A549 (cell line): ENCODE results near the gene TMEM95. TPM values are rescaled to one million over a fixed set of nuclear protein-coding genes. Genes with fewer than 3 reads are reported as not detected.

Source experiments
- ATAC-seq, 2 experiments: fragments of 200-7000 bp in 1 of 2; fragments of >200 bp in 1 of 2; cut with Nextera tagmentation in 1 of 2; cut with Tn5 transposase in 1 of 2; 3 replicates each; pipeline versions ENCODE4 v1.8.0 to v1.9.1; 2018 to 2020; ENCODE audit warnings: mild to moderate bottlenecking in 1 of 2, moderate library complexity in 1 of 2
- CTCF ChIA-PET: fragments of 300-600 bp; sonication (Branson Sonifier 250); formaldehyde crosslinking; extraction: SDS; loops from one replicate; lab custom pipeline; 2021; ENCODE audit warnings: antibody characterized with exemption, inconsistent platforms; lab: Yijun Ruan, JAX
- POLR2A ChIA-PET: fragments of 350-600 bp; formaldehyde crosslinking; extraction: SDS; loops from one replicate; lab custom pipeline; 2021; ENCODE audit warnings: antibody characterized with exemption, inconsistent platforms; lab: Yijun Ruan, JAX
- DNase-seq, 2 experiments: peaks; one replicate each; pipeline versions ENCODE4 v3.0.0 to v3.0.0-alpha.2; 2011 to 2016; ENCODE audit warnings: low read depth in 1 of 2, low spot score in 1 of 2
- FAIRE-seq: peaks from 2 replicates; lab custom pipeline; 2011; peaks lifted over from hg19 to GRCh38; lab: Jason Lieb, UNC
- H3K27ac ChIP-seq, 2 experiments: fragments of >200 bp; sonication (Bioruptor Twin); formaldehyde crosslinking; 3 replicates each; pipeline ENCODE4 v1.5.1; 2016 to 2017
- H3K4me1 ChIP-seq: fragments of >200 bp; sonication (Bioruptor Twin); formaldehyde crosslinking; 3 replicates; pipeline ENCODE4 v1.6.1; 2016
- H3K4me2 ChIP-seq: fragments of >200 bp; sonication (Bioruptor Twin); formaldehyde crosslinking; 3 replicates; pipeline ENCODE4 v1.6.1; 2016
- H3K4me3 ChIP-seq: fragments of >200 bp; sonication (Bioruptor Twin); formaldehyde crosslinking; 3 replicates; pipeline ENCODE4 v1.5.1; 2016
- H3K9me3 ChIP-seq: fragments of >200 bp; sonication (Bioruptor Twin); formaldehyde crosslinking; 3 replicates; pipeline ENCODE4 v1.6.1; 2016
- BCL3 ChIP-seq: fragments of >200 bp; sonication (Bioruptor Twin); formaldehyde crosslinking; IDR thresholded peaks from 3 replicates; pipeline ENCODE4 v1.6.1; 2016
- CHD2 ChIP-seq: fragments of 150-350 bp; IDR thresholded peaks from 2 replicates; pipeline ENCODE4 v1.6.1; 2014; ENCODE audit warnings: low read length; ENCODE audit not compliant: partially characterized antibody
- CHD4 ChIP-seq: fragments of 200-600 bp; sonication (generic); IDR thresholded peaks from 2 replicates; pipeline ENCODE4 v1.6.1; 2016; ENCODE audit warnings: antibody characterized with exemption, mild to moderate bottlenecking, borderline replicate concordance
- CTCF ChIP-seq: fragments of >200 bp; sonication (Bioruptor Twin); formaldehyde crosslinking; IDR thresholded peaks from 3 replicates; pipeline ENCODE4 v1.5.1; 2016
- E2F6 ChIP-seq: IDR thresholded peaks from 2 replicates; pipeline ENCODE4 v1.6.1; 2012; ENCODE audit warnings: low read depth, borderline replicate concordance
- EHMT2 ChIP-seq: fragments of 200-600 bp; sonication (generic); IDR thresholded peaks from 2 replicates; pipeline ENCODE4 v1.6.1; 2016; ENCODE audit warnings: antibody characterized with exemption, low read depth, mild to moderate bottlenecking, moderate library complexity
- ELK1 ChIP-seq: fragments of 150-350 bp; IDR thresholded peaks from 2 replicates; pipeline ENCODE4 v1.6.1; 2014; ENCODE audit warnings: low read depth, mild to moderate bottlenecking, low read length
- EP300 ChIP-seq, 2 experiments: fragments of >200 bp; sonication (Bioruptor Twin); formaldehyde crosslinking; IDR thresholded peaks; 2 replicates in 1 of 2; 3 replicates in 1 of 2; pipeline ENCODE4 v1.6.1; 2016 to 2017
- FOXS1 ChIP-seq: fragments of 250-450 bp; sonication (Bioruptor Pico); IDR thresholded peaks from 2 replicates; pipeline ENCODE4 v1.5.0; 2020; ENCODE audit warnings: mild to moderate bottlenecking, moderate library complexity
- GATA3 ChIP-seq: IDR thresholded peaks from 2 replicates; pipeline ENCODE4 v1.6.1; 2012; ENCODE audit warnings: borderline replicate concordance
- HDAC2 ChIP-seq: fragments of 200-600 bp; sonication (generic); IDR thresholded peaks from 2 replicates; pipeline ENCODE4 v1.6.1; 2016
- HES2 ChIP-seq: fragments of >200 bp; sonication (Bioruptor Twin); formaldehyde crosslinking; IDR thresholded peaks from 2 replicates; pipeline ENCODE4 v1.6.1; 2016
- HOXB5 ChIP-seq: fragments of 250-450 bp; sonication (Bioruptor Pico); IDR thresholded peaks from 2 replicates; pipeline ENCODE4 v1.5.0; 2020; ENCODE audit warnings: mild to moderate bottlenecking, moderate library complexity
- JUNB ChIP-seq: fragments of >200 bp; sonication (Bioruptor Twin); formaldehyde crosslinking; IDR thresholded peaks from 2 replicates; pipeline ENCODE4 v1.6.1; 2016
- KDM1A ChIP-seq: fragments of 200-600 bp; sonication (generic); IDR thresholded peaks from 2 replicates; pipeline ENCODE4 v1.6.1; 2016; ENCODE audit warnings: low read depth, mild to moderate bottlenecking
- MAX ChIP-seq: IDR thresholded peaks from 2 replicates; pipeline ENCODE4 v1.6.1; 2012
- MAZ ChIP-seq: fragments of 150-350 bp; IDR thresholded peaks from 2 replicates; pipeline ENCODE4 v1.6.1; 2014; ENCODE audit warnings: antibody characterized with exemption, low read depth, low read length, borderline replicate concordance
- MYC ChIP-seq: IDR thresholded peaks from 2 replicates; pipeline ENCODE4 v1.6.1; 2012; ENCODE audit warnings: mild to moderate bottlenecking, inconsistent platforms, low read length, improper control_type of control experiment, borderline replicate concordance
- NR3C1 ChIP-seq: fragments of >200 bp; sonication (Bioruptor Twin); formaldehyde crosslinking; IDR thresholded peaks from 3 replicates; pipeline ENCODE4 v1.6.1; 2017
- PBX3 ChIP-seq: IDR thresholded peaks from 2 replicates; pipeline ENCODE4 v1.6.1; 2012
- PHF8 ChIP-seq: fragments of 200-600 bp; sonication (generic); IDR thresholded peaks from 2 replicates; pipeline ENCODE4 v1.6.1; 2016; ENCODE audit warnings: low read depth, mild to moderate bottlenecking, antibody characterized with exemption, moderate library complexity, borderline replicate concordance
- POLR2A ChIP-seq: IDR thresholded peaks from 2 replicates; pipeline ENCODE4 v1.6.1; 2012; ENCODE audit warnings: mild to moderate bottlenecking, low read length
- POLR2AphosphoS2 ChIP-seq: conservative IDR thresholded peaks from 2 replicates; pipeline ENCODE4 v1.6.1; 2012; ENCODE audit warnings: low read length, improper control_type of control experiment, inconsistent platforms
- RARB ChIP-seq: fragments of 250-450 bp; sonication (Bioruptor Pico); IDR thresholded peaks from 2 replicates; pipeline ENCODE4 v1.8.0; 2021; ENCODE audit warnings: mild to moderate bottlenecking, moderate library complexity
- RCOR1 ChIP-seq: fragments of 150-350 bp; IDR thresholded peaks from 2 replicates; pipeline ENCODE4 v1.6.1; 2014; ENCODE audit warnings: antibody characterized with exemption, low read length, low read depth
- SMC3 ChIP-seq: fragments of >200 bp; sonication (Bioruptor Twin); formaldehyde crosslinking; IDR thresholded peaks from 3 replicates; pipeline ENCODE4 v1.6.1; 2018; ENCODE audit warnings: inconsistent platforms
- SREBF2 ChIP-seq: fragments of 450-650 bp; IDR thresholded peaks from 2 replicates; pipeline ENCODE4 v1.6.1; 2014; ENCODE audit warnings: mild to moderate bottlenecking, moderate library complexity
- TFCP2L1 ChIP-seq: fragments of 250-450 bp; sonication (Bioruptor Pico); IDR thresholded peaks from 2 replicates; pipeline ENCODE4 v1.5.0; 2021; ENCODE audit warnings: mild to moderate bottlenecking
- TP53 ChIP-seq: fragments of 250-450 bp; sonication (Bioruptor Pico); IDR thresholded peaks from 2 replicates; pipeline ENCODE4 v1.5.0; 2021; ENCODE audit warnings: mild to moderate bottlenecking, moderate library complexity
- USF2 ChIP-seq: fragments of 450-650 bp; IDR thresholded peaks from 2 replicates; pipeline ENCODE4 v1.6.1; 2014; ENCODE audit warnings: antibody characterized with exemption
- ZFP36 ChIP-seq: fragments of 450-650 bp; IDR thresholded peaks from 2 replicates; pipeline ENCODE4 v1.6.1; 2014; ENCODE audit warnings: borderline replicate concordance; ENCODE audit not compliant: partially characterized antibody
- WGBS: methylation state at CpG from one replicate; pipeline ENCODE4 v1.1.6; 2017; ENCODE audit errors: missing lambda C conversion rate; 5-methylcytosine and 5-hydroxymethylcytosine counted together
- polyA plus RNA-seq, 4 experiments: library from polyadenylated mRNA; depleted of rRNA in 3 of 4; stranded (reverse); fragments of >200 nt; fragmentation: RNase III in 1 of 4; extraction: RNeasy Plus Mini Kit Qiagen cat#74134 plus additional on column Dnase treatment in 1 of 4; gene quantifications; 2 replicates in 3 of 4; 3 replicates in 1 of 4; pipeline ENCODE4 v1.2.3, GENCODE V29; 2011 to 2017

TMEM95 gene
- polyA plus RNA-seq, 2 of the 4 experiments (the other 2 are of a cell fraction): not detected

- DNase-seq (no peak), ATAC-seq (no peak), FAIRE-seq (no peak)
- Histone ChIP-seq H3K4me3 (peak overlapping the region; percentile 98), H3K4me1 (peaks cover 51% of the 10 kb centered on the region), H3K27ac (no peak overlapping the region), H3K4me2 (peak overlapping the region; percentile 95), H3K9me3 (no peaks in the 10 kb centered on the region)
- TF ChIP-seq EP300 (IDR thresholded peaks at IDR 0.05) (no peak), CHD2 (no peak), KDM1A (no peak), MAZ (no peak), CTCF (no peak), HDAC2 (no peak), E2F6 (no peak), NR3C1 (no peak), USF2 (no peak), MAX (no peak), MYC (no peak), POLR2A (no peak), PHF8 (no peak), POLR2AphosphoS2 (no peak), RCOR1 (no peak), ELK1 (no peak), CHD4 (no peak), GATA3 (no peak), HES2 (no peak)
- WGBS: 75% methylated on average over 12 of the region's 12 CpGs
- ChIA-PET CTCF (interaction anchor here (0.8 to 4.5 kb wide), 9 partner anchors 8 to 264 kb away, joined by 3 to 22 read pairs (median 5); partner anchors contain the start of genes SLC2A4 and TMEM95), POLR2A (interaction anchor here (0.6 to 0.7 kb wide), 2 partner anchors 9 to 17 kb away, joined by 3 read pairs; no protein-coding TSS in a partner anchor)
These were observed 45.3 kb upstream of the TMEM95 start for GRCh38 chr17:7309628-7310027.

- DNase-seq (no peak), ATAC-seq (no peak), FAIRE-seq (no peak)
- Histone ChIP-seq H3K4me2 (peak overlapping the region; percentile 95; the same call in 1 of the 3 replicates), H3K27ac (no peak overlapping the region), H3K4me1 (peaks cover 56% of the 10 kb centered on the region), H3K4me3 (no peak overlapping the region), H3K9me3 (no peaks in the 10 kb centered on the region)
- ChIA-PET POLR2A (interaction anchor here (0.6 kb wide), 1 partner anchor 54 kb away, joined by 3 read pairs; no protein-coding TSS in a partner anchor), CTCF (interaction anchor here (0.9 to 4.5 kb wide), 5 partner anchors 12 to 41 kb away, joined by 3 to 22 read pairs (median 4); no protein-coding TSS in a partner anchor)
- WGBS: 81% methylated on average over 7 of the region's 7 CpGs
- no peak for TF ChIP-seq HOXB5 (CRISPR knock-in tag)
- TF ChIP-seq TFCP2L1 (CRISPR knock-in tag): no peak; the same call in 1 of the 2 replicates
- no peak for TF ChIP-seq SREBF2
- TF ChIP-seq PBX3: peak; percentile 14; the same call in 1 of the 2 replicates
- TF ChIP-seq BCL3: no peak
- no peak for TF ChIP-seq ZFP36
- TF ChIP-seq FOXS1: no peak
- TF ChIP-seq TP53 (CRISPR knock-in tag): peak; percentile 59; the same call in 1 of the 2 replicates
- TF ChIP-seq RARB: no peak
- TF ChIP-seq EHMT2: no peak
- TF ChIP-seq SMC3: no peak
- TF ChIP-seq JUNB: no peak
- TF ChIP-seq MAZ: no peak
These were observed 43.7 kb upstream of the TMEM95 start for GRCh38 chr17:7311110-7311705.
